ENCODE data around the gene CHPF2.

Gene CHPF2

GRCh38 chr7:151260883-151261282 lies 28.6 kb downstream of the CHPF2 start:
- TF ChIP-seq, protein P1, sequence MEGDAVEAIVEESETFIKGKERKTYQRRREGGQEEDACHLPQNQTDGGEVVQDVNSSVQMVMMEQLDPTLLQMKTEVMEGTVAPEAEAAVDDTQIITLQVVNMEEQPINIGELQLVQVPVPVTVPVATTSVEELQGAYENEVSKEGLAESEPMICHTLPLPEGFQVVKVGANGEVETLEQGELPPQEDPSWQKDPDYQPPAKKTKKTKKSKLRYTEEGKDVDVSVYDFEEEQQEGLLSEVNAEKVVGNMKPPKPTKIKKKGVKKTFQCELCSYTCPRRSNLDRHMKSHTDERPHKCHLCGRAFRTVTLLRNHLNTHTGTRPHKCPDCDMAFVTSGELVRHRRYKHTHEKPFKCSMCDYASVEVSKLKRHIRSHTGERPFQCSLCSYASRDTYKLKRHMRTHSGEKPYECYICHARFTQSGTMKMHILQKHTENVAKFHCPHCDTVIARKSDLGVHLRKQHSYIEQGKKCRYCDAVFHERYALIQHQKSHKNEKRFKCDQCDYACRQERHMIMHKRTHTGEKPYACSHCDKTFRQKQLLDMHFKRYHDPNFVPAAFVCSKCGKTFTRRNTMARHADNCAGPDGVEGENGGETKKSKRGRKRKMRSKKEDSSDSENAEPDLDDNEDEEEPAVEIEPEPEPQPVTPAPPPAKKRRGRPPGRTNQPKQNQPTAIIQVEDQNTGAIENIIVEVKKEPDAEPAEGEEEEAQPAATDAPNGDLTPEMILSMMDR (IDR thresholded peaks at IDR 0.05; ENCODE audit: borderline replicate concordance, extremely low read depth, low read length, poor library complexity, severe bottlenecking): no peak
- TF ChIP-seq EZH2 (IDR thresholded peaks at IDR 0.05; ENCODE audit: borderline replicate concordance, low read depth, low read length, severe bottlenecking): no peak
- Histone ChIP-seq H2AFZ (ENCODE audit: low read depth, low read length) (no peak overlapping the region), H3K4me1 (ENCODE audit: insufficient read depth, low read length) (no peaks in the 10 kb centered on the region), H3K27me3 (ENCODE audit: insufficient read depth, low read length, poor library complexity) (peaks cover 39% of the 10 kb centered on the region), H4K20me1 (ENCODE audit: insufficient read depth, low read length) (no peaks in the 10 kb centered on the region; the same call in 1 of the 2 replicates), H3K79me2 (ENCODE audit: insufficient read depth, low read length) (no peaks in the 10 kb centered on the region), H3K4me3 (ENCODE audit: low read depth in 1 of 2, low read length in 2 of 2) (no peak overlapping the region), H3K4me2 (ENCODE audit: insufficient read depth, low read length) (no peak overlapping the region), H3K27ac (ENCODE audit: low read length) (no peak overlapping the region), H3K9me3 (ENCODE audit: insufficient read depth, low read length, severe bottlenecking) (no peaks in the 10 kb centered on the region), H3K36me3 (ENCODE audit: insufficient read depth, low read length) (no peaks in the 10 kb centered on the region), H3K9ac (ENCODE audit: low read depth, low read length) (no peak overlapping the region)
- DNase-seq: no peak
- ATAC-seq (ENCODE audit: insufficient read depth, low read depth): no peak

DNA sequence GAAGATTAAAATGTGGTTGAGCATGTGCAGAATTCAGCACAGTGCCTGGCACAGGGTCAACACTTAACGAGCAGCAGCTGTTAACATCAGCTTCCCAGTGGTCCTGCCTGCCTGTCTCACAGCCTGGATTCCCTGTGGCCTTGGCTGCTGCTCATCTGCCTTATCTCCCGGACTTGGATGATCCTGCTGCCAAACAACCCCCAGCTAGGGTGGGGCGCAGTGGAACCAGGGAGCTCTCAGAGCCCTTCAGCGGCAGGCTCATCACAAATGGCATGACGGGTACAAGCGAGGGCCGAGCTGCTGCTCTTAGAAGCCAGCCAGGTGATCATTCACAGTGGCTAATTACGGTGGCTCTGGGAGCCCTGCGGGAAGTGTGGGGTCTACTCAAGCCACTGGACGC lies 29.2 kb downstream of the CHPF2 start:
- H4K20me1 ChIP-seq (ENCODE audit: insufficient read depth, low read length): no peaks in the 10 kb centered on the region; the same call in 1 of the 2 replicates
- no peaks in the 10 kb centered on the region for H3K9me3 ChIP-seq (ENCODE audit: insufficient read depth, low read length, severe bottlenecking)
- TF ChIP-seq, protein P1 (IDR thresholded peaks at IDR 0.05; ENCODE audit: borderline replicate concordance, extremely low read depth, low read length, poor library complexity, severe bottlenecking): no peak
- TF ChIP-seq EZH2 (IDR thresholded peaks at IDR 0.05; ENCODE audit: borderline replicate concordance, low read depth, low read length, severe bottlenecking): no peak
- DNase-seq (no peak), ATAC-seq (ENCODE audit: insufficient read depth, low read depth) (no peak)
- no peak overlapping the region for H3K4me3 ChIP-seq (ENCODE audit: low read depth in 1 of 2, low read length in 2 of 2)
- H3K36me3 ChIP-seq (ENCODE audit: insufficient read depth, low read length): no peaks in the 10 kb centered on the region
- H3K4me2 ChIP-seq (ENCODE audit: insufficient read depth, low read length): no peak overlapping the region
- H3K27ac ChIP-seq (ENCODE audit: low read length): no peak overlapping the region
- peaks cover 36% of the 10 kb centered on the region for H3K27me3 ChIP-seq (ENCODE audit: insufficient read depth, low read length, poor library complexity)
- H3K79me2 ChIP-seq (ENCODE audit: insufficient read depth, low read length): no peaks in the 10 kb centered on the region
- H3K9ac ChIP-seq (ENCODE audit: low read depth, low read length): no peak overlapping the region
- no peak overlapping the region for H2AFZ ChIP-seq (ENCODE audit: low read depth, low read length)
- no peaks in the 10 kb centered on the region for H3K4me1 ChIP-seq (ENCODE audit: insufficient read depth, low read length)

DNA sequence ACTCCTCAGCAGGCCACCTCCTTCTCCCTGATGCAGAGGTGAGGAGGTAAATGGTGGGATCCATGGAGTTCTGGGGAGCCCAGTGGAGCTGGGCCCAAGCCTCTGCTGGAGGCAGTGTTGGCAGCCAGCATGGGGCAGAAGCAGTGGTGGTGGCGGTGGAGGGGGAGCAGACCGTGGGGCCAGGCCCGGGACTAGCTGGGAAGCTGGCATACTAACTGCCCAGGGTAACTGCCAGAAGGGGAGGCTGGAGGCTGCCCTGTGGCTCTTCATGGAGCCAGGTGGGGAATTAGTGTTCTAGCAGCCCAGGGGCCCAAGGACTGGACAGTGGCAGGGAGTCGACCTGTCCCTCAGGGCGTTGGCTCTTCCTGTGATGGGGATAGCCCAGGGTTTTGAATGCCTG lies 32.3 kb downstream of the CHPF2 start:
- H3K4me1 ChIP-seq (ENCODE audit: insufficient read depth, low read length): no peaks in the 10 kb centered on the region
- H3K9ac ChIP-seq (ENCODE audit: low read depth, low read length): no peak overlapping the region
- TF ChIP-seq, protein P1 (IDR thresholded peaks at IDR 0.05; ENCODE audit: borderline replicate concordance, extremely low read depth, low read length, poor library complexity, severe bottlenecking): no peak
- no peak for TF ChIP-seq EZH2 (IDR thresholded peaks at IDR 0.05; ENCODE audit: borderline replicate concordance, low read depth, low read length, severe bottlenecking)
- no peak overlapping the region for H2AFZ ChIP-seq (ENCODE audit: low read depth, low read length)
- no peak for ATAC-seq (ENCODE audit: insufficient read depth, low read depth)
- no peaks in the 10 kb centered on the region for H3K36me3 ChIP-seq (ENCODE audit: insufficient read depth, low read length)
- no peaks in the 10 kb centered on the region for H4K20me1 ChIP-seq (ENCODE audit: insufficient read depth, low read length)
- H3K27ac ChIP-seq (ENCODE audit: low read length): no peak overlapping the region
- H3K9me3 ChIP-seq (ENCODE audit: insufficient read depth, low read length, severe bottlenecking): no peaks in the 10 kb centered on the region
- H3K79me2 ChIP-seq (ENCODE audit: insufficient read depth, low read length): no peaks in the 10 kb centered on the region
- no peak overlapping the region for H3K4me3 ChIP-seq (ENCODE audit: low read depth in 1 of 2, low read length in 2 of 2)
- peaks cover 20% of the 10 kb centered on the region for H3K27me3 ChIP-seq (ENCODE audit: insufficient read depth, low read length, poor library complexity)
- no peak for DNase-seq
- no peak overlapping the region for H3K4me2 ChIP-seq (ENCODE audit: insufficient read depth, low read length)

Data from DND-41 (cell line).